ENCODE data around the gene RPRD1B. TPM values are rescaled to one million over a fixed set of nuclear protein-coding genes. Genes with fewer than 3 reads are reported as not detected.

The RPRD1B gene
- total RNA-seq, 1 donor, result 36.3 TPM

DNA sequence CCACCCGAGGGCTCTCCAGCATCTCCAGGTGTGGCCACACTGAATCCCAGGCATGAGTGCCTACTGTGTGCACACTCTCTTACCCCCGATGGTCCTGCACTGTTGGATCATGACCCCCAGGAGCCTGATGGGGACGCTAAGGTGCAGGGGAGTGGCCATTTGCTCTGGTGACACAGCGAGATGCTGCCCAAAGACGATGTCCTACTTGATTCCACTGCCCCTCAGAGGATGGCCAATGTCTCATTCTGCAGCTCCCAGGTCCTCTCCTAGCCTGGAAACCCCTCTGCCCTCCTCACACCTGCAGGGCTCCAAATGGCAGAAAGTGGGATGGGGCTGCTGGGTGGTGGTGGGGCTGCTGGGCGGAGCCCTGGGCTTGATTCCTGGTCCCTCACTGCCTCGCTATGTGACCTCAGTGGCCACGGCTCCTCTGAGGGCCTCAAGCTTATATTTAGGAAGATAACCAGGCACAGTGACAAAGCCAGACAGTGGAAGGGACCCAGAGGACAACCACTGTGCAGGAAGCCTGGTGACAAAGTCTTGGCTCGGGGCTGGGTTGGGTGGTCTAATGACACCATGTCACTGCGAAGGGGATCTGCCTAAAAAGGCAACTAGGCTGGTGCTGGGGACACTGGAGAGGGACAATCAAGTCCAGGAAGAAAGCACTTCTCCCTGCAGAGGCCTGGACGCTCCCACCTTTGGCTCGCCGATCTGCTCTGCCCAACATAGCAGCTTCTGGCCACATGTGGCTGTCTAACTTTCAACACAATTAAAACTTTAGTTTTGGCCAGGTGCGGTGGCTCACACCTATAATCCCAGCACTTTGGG lies 103.1 kb downstream of the RPRD1B start:
- TF ChIP-seq, protein P1, sequence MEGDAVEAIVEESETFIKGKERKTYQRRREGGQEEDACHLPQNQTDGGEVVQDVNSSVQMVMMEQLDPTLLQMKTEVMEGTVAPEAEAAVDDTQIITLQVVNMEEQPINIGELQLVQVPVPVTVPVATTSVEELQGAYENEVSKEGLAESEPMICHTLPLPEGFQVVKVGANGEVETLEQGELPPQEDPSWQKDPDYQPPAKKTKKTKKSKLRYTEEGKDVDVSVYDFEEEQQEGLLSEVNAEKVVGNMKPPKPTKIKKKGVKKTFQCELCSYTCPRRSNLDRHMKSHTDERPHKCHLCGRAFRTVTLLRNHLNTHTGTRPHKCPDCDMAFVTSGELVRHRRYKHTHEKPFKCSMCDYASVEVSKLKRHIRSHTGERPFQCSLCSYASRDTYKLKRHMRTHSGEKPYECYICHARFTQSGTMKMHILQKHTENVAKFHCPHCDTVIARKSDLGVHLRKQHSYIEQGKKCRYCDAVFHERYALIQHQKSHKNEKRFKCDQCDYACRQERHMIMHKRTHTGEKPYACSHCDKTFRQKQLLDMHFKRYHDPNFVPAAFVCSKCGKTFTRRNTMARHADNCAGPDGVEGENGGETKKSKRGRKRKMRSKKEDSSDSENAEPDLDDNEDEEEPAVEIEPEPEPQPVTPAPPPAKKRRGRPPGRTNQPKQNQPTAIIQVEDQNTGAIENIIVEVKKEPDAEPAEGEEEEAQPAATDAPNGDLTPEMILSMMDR (IDR thresholded peaks at IDR 0.05; ENCODE audit: insufficient read depth, low read depth, low read length), result no peak
- peak; percentile 15 for DNase-seq (ENCODE audit: low read depth)
- no peak overlapping the region for H3K4me3 ChIP-seq (ENCODE audit: low read depth, low read length)

- TF ChIP-seq, protein P1 (IDR thresholded peaks at IDR 0.05; ENCODE audit: insufficient read depth, low read depth, low read length), result no peak
- no peak for DNase-seq (ENCODE audit: low read depth)
- no peak overlapping the region for H3K4me3 ChIP-seq (ENCODE audit: low read depth, low read length)
These were observed 104.0 kb downstream of the RPRD1B start for GRCh38 chr20:38137441-38138037.

DNA sequence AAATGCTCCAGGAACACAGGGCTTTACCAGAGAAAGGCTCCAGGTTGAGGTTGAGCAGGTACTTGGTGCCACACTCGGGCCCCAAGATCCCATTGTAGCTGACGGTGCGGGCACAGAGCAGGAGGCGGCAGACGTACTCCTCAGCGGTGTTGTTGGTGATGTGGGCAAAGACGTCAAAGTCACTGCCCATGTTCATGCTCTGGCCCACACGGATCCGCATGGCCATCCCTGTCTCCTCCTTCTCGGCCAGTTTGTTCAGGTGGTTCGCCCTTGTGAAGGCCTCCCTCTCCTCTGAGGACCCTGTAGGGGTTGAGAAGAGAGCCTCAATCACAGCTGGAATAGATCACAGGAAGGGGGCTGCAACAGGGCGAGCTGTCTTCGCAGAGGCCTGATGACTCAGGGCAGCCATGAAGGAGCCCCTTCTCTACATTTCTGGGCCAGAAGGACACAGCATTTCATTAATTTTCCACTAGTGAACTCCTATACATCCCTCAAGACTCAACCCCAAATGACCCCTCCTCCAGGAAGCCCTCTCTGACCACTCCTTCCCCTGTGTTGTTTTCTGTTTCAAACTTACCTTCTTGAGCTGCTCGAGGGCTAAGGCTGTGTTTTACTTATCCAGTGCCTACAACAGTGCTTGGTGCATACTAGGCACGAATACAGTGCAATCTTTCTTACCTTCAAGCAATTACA lies 104.7 kb downstream of the RPRD1B start:
- TF ChIP-seq, protein P1 (IDR thresholded peaks at IDR 0.05; ENCODE audit: insufficient read depth, low read depth, low read length), result no peak
- no peak overlapping the region for H3K4me3 ChIP-seq (ENCODE audit: low read depth, low read length)
- DNase-seq (ENCODE audit: low read depth), result no peak

DNA sequence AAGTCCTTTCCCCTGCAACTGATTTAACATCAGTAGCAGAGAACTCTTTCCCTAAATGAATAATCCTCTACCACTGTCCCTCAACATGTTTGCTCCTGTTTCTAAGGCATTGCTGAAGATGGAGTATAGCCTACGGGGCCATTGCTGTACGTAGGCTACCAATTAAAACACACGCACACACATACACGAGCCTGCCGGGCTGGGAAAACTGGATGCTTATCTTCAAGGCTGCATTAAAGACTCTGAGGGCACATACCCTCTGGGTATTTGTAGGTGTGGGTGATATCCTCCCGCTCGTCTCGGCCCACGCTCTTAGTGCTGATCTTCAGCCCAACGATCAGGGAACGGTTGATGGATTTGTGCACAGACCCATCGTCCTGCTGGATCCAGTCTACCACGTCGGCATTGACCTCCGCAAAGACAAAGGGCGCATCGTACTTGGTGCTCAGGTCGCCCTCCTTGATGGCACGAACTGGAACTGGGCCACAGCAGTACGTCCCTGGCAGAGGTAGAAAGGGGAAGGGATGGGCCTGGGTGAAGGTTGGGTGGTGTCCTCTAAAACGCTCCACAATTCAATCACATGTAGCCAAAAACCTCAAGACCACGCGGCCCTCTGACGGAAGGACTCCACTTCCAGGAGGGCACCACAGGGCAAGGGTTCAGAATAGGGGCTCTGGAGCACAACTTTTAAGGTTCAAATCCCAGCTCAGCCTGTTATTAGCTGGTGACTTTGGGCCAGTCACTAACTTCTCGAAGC lies 105.8 kb downstream of the RPRD1B start:
- no peak overlapping the region for H3K4me3 ChIP-seq (ENCODE audit: low read depth, low read length)
- no peak for DNase-seq (ENCODE audit: low read depth)
- TF ChIP-seq, protein P1 (IDR thresholded peaks at IDR 0.05; ENCODE audit: insufficient read depth, low read depth, low read length), result no peak

DNA sequence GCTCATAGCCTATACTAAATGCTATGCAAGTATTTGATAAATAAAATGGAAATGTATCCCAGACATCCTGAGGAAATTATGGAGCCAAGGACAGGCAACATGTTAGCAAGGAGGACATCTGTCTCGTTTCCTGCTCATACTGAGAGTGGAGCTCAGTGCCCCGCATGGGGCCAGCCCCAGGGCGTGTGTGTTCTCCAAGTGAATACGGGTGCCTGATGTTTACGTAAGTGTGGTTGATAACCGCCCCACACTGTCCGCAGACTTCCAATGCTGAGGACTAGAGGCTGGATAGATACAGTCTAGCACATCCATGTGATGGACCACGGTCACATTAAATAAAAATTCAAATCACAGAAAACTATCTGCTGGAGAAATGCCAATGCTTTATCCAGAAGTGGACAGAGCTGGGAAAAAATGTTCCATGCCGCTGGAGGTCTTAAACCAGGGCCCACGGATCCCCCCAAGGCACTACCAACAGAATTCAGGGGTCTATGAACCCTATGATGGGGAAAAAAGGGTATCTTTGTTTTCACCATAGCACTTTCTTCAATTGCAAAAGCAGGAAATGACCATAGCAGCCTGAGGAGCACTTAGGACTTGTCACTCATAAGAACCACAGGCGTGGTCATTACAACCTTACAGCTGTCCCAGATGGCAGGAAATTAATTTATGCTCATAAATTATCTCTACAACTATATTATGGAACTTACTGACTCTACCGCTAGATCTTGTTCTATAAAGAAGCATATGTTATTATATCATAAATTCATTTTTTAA lies 106.6 kb downstream of the RPRD1B start:
- peak; percentile 82 for DNase-seq (ENCODE audit: low read depth)
- no peak overlapping the region for H3K4me3 ChIP-seq (ENCODE audit: low read depth, low read length)
- TF ChIP-seq, protein P1 (IDR thresholded peaks at IDR 0.05; ENCODE audit: insufficient read depth, low read depth, low read length), result no peak
